ENCODE measurements around the gene KDM2B. TPM values are rescaled to one million over a fixed set of nuclear protein-coding genes. Genes with fewer than 3 reads are reported as not detected.
A peak's percentile ranks its signal among the peaks of the same experiment; 100 is the strongest.
"Not testable (repeated sequence)": the region's sequence is repeated elsewhere in the genome, so short reads cannot be mapped to it uniquely, and the experiment has no call there.

Gene KDM2B
- total RNA-seq, 2 donors from 2014 or later, result 28.9 to 66.8 TPM

GRCh38 chr12:121423253-121423652 is 157.6 kb downstream of the KDM2B start:
- Mint-ChIP-seq H3K36me3 (peaks cover 11 to 32% of the 10 kb centered on the region in 2 donors), H3K27ac (no peak overlapping the region), H3K9me3 (no peaks in the 10 kb centered on the region)
- DNase-seq (ENCODE audit: low spot score in 2 of 2) (no peak), ATAC-seq (no peak)

- Mint-ChIP-seq H3K36me3 (peaks cover 11 to 39% of the 10 kb centered on the region in 2 donors), H3K9me3 (no peaks in the 10 kb centered on the region), H3K27ac (peak overlapping the region in 1 of 2 donors; percentile 75)
- DNase-seq (ENCODE audit: low spot score in 2 of 2) (no peak), ATAC-seq (no peak)
These were observed 160.7 kb downstream of the KDM2B start for GRCh38 chr12:121420109-121420508.

GRCh38 chr12:121417847-121418246 is 163.0 kb downstream of the KDM2B start:
- no peak for DNase-seq (ENCODE audit: low spot score in 2 of 2)
- peak overlapping the region in 1 of 2 donors; percentile 65 for H3K27ac Mint-ChIP-seq
- ATAC-seq, result no peak

DNA sequence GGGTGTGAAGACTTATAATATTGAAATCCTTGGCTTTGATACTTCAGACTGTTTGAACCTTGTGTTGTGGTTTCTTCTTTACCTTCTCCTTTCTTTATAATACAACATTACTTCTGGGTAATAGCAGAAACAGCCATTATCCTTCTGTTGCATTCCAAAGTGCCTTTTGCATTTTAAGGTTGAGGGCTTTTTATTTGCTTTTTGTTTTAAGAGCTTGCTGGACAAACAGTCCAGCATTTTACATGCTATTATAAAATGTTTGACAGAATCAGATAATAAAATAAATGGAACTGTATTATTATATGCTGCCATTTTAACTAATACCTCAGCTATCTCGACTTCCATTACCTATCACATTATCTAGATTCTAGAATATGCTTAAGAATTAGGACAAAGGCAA is 166.9 kb downstream of the KDM2B start:
- DNase-seq (ENCODE audit: low spot score in 2 of 2) (no peak), ATAC-seq (no peak)
- Mint-ChIP-seq H3K36me3 (peaks cover 0 to 15% of the 10 kb centered on the region in 2 donors), H3K9me3 (no peaks in the 10 kb centered on the region), H3K27ac (no peak overlapping the region)

More at GRCh38 chr12:121417847-121418246, 163.0 kb downstream of the KDM2B start:
- peaks cover 7 to 38% of the 10 kb centered on the region in 2 donors for H3K36me3 Mint-ChIP-seq
- H3K9me3 Mint-ChIP-seq, result no peaks in the 10 kb centered on the region

- Mint-ChIP-seq H3K9me3 (no peaks in the 10 kb centered on the region), H3K27ac (no peak overlapping the region), H3K36me3 (peaks cover 6 to 25% of the 10 kb centered on the region in 2 donors)
- ATAC-seq (no peak), DNase-seq (ENCODE audit: low spot score in 2 of 2) (no peak)
These were observed 175.6 kb downstream of the KDM2B start for GRCh38 chr12:121405211-121405610.

DNA sequence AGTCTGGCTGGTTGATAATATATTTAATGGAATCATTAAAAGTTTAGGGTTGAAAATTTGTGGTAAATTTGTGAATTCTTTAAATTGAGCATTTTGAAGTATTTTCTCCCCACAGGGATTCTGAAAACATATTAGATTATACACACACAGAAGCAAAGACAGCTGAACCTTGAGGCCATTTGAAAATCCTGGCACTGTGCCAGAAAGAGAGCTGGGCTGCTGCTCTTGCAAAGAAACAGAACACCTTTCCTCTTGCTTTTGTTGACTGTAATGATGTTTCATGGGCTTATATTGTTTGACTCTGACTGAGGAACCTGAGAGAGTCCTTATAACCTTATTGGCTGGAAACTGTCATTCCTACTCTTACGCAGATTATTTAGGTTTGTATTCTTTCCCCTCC is 176.1 kb downstream of the KDM2B start:
- Mint-ChIP-seq H3K27ac (no peak overlapping the region), H3K36me3 (peaks cover 6 to 25% of the 10 kb centered on the region in 2 donors), H3K9me3 (no peaks in the 10 kb centered on the region)
- ATAC-seq (no peak), DNase-seq (ENCODE audit: low spot score in 2 of 2) (no peak)

DNA sequence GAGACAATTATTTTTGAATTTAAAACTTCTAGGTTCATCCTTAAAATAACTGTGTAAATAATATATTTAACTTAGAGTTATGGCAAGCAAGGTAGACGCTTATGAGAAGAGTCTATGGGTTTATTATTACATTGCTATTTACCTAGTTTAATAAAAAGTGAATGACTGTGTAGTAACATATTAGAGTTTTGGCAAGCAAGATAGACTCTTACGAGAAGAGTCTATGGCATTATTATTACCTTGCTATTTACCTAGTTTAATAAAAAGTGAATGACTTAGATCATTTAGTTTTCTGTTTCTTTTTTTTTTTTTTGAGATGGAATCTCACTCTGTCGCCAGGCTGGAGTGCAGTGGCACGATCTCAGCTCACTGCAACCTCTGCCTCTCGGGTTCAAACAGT is 177.1 kb downstream of the KDM2B start:
- H3K27ac Mint-ChIP-seq, result no peak overlapping the region
- DNase-seq (ENCODE audit: low spot score in 2 of 2), result no peak
- peaks cover 6 to 25% of the 10 kb centered on the region in 2 donors for H3K36me3 Mint-ChIP-seq
- no peaks in the 10 kb centered on the region for H3K9me3 Mint-ChIP-seq
- no peak for ATAC-seq

DNA sequence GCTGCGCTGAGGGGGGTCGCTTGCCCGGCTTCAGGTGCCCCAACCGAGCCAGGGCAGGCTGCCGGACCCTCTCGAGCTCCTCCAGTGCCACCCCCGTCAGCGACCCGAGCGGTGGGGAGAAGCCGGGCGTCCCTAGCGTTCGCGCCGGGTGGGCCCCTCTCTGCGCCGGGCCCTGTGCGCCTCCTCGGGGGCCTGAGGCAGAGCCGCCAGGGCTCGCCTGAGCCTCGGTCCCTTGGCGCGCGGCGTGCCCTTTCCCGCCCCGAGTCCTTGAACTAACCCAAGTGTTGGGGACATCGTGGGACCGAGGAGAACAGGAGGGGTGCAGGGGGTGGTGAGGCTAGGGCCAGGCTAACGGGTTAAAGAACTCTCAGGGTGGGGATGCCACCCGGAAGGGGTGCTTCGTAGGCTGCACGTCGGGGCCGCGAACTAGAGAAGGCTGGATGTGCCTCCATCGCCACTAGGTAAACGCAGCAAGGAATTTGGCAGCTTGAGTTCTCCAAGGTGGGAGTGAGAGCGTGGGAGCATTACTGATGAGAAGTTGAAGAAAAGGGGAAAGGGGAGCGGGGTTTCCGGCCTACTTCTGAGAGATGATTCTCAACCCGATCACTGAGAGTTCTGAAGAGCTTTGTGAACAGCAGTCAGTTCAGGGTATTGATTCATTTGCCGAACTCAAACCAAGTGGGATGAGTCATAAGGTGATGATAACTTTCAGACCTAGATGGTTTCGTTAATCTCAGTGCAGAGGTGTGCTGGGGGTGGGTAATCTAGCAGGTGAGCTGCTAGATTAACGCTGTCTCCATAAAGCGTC is 180.3 kb downstream of the KDM2B start:
- DNase-seq (ENCODE audit: low spot score in 2 of 2), result peak; percentile 68 to 71
- Mint-ChIP-seq H3K27ac (peak overlapping the region; percentile 84 to 94), H3K9me3 (no peaks in the 10 kb centered on the region), H3K36me3 (peaks cover 6 to 9% of the 10 kb centered on the region in 2 donors)
- peak; percentile 69 to 78 for ATAC-seq

DNA sequence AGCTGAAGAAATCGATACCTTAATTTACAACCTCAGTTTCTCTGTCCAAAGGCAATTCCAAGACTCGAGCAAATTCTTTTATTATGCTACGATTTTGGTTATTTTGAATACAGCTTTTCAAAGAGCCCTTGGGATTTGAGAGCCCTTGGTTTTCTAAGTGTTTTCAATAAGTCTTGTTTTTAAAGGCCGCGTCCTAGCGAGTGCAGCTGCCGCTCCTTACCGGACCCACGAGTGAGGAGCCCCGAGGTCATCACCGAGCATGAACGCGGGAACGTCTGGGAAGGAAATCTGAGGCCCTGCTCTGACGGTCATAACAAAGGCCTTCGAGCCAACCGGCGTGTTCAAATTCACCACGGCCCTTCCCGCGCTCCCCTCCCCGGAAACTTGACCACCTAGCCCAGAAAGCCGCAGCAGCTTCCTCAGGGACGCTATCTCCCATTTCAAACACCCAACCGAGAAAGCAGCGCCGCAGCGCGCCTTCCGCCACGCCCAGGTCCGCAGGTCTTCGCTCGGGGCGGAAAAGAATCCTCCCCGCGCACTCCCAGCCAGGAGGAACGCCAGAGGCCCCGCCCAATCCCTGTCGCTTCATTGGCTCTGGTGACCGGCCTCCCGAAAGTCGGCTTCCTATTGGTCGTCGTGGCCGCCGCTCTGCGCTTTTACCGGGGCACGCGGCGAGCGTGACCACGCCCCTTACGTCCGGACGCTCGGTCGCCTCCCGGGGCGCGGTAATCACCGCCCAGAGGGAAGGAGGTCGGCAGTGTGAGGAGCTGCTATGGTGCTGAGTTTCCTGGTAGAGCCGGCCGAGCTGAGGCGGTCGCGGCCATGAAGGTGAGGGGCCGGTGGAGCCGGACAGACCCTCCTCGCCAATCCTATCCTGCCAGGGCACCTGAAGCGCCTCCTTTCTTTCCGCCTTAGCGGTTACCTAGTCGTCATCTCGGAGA is 181.2 kb downstream of the KDM2B start, which contains the start of gene RNF34:
Gene RNF34 (plus strand): TSS at position 728 of the 941 bp plus-strand sequence. CDS start 95 bp downstream, at position 823.
- H3K27ac Mint-ChIP-seq, result peak within 1 kb of the TSS; percentile 84 to 94
- peaks cover 6 to 9% of the 10 kb centered on the region in 2 donors for H3K36me3 Mint-ChIP-seq
- H3K9me3 Mint-ChIP-seq, result no peaks in the 10 kb centered on the region
- ATAC-seq, result peak; percentile 88 to 90
- peak; percentile 97 to 99 for DNase-seq (ENCODE audit: low spot score in 2 of 2)

GRCh38 chr12:121398355-121398754 is 182.5 kb downstream of the KDM2B start:
- ATAC-seq (no peak), DNase-seq (ENCODE audit: low spot score in 2 of 2) (no peak)
- Mint-ChIP-seq H3K9me3 (no peaks in the 10 kb centered on the region), H3K27ac (peak overlapping the region in 1 of 2 donors; percentile 84), H3K36me3 (peaks cover 6 to 9% of the 10 kb centered on the region in 2 donors)

- Mint-ChIP-seq H3K27ac (no peak overlapping the region), H3K9me3 (no peaks in the 10 kb centered on the region), H3K36me3 (peaks cover 6 to 9% of the 10 kb centered on the region in 2 donors)
- no peak for DNase-seq (ENCODE audit: low spot score in 2 of 2)
- no peak for ATAC-seq
These were observed 183.3 kb downstream of the KDM2B start for GRCh38 chr12:121397521-121397920.

DNA sequence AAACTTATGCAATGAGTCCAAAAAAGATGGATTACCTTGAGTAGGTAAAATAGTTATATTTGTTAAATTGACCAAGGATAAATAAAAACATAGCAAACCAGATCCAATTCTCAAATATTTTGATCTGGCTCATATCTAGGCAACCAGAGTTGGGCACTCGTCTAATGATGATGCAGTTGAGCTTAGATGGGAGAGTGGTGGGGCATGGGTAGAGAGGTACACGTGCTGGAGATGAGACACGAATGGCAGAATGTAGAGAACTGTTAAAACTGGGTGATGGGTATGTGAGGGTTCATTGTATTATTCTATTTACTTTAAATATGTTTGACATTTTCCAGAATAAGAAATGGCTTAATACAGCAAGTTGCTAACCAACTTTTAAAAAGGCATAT is 188.5 kb downstream of the KDM2B start:
- Mint-ChIP-seq H3K27ac (no peak overlapping the region), H3K9me3 (no peaks in the 10 kb centered on the region), H3K36me3 (no peaks in the 10 kb centered on the region)
- no peak for DNase-seq (ENCODE audit: low spot score in 2 of 2)
- ATAC-seq, result peak in 1 of 2 donors; percentile 28

DNA sequence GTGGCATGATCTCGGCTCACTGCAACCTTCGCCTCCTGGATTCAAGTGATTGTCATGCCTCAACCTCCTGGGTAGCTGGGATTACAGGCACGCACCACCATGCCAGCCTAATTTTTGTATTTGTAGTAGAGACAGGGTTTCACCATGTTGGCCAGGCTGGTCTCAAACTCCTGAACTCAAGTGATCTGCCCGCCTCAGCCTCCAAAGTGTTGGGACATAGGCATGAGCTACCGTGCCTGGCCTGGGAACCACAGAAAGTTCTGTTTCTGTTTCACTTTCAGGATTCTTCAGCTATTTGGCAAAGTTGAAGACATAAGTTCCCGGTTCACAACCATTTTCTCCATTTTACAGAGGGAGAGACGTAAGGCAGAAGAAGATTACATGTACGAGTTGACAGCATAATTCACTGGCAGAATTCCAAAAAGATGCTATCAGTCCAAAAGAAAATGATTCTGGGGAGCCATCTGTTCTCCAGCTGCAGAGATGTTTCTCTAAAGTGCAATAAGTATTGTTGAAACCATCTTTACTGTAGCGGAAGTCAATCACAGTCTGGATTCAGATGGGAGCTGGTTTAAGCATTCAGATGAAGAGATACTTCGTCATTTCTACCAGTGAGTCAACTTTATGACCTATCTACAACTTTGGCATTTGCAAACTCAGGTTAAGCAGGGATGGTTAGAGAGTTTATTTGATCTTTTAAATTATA is 189.1 kb downstream of the KDM2B start:
- peak in 1 of 2 donors; percentile 14 for DNase-seq (ENCODE audit: low spot score in 2 of 2)
- no peaks in the 10 kb centered on the region for H3K9me3 Mint-ChIP-seq
- no peaks in the 10 kb centered on the region for H3K36me3 Mint-ChIP-seq
- peak overlapping the region; percentile 44 to 63 for H3K27ac Mint-ChIP-seq
- ATAC-seq, result peak; percentile 73 to 77

DNA sequence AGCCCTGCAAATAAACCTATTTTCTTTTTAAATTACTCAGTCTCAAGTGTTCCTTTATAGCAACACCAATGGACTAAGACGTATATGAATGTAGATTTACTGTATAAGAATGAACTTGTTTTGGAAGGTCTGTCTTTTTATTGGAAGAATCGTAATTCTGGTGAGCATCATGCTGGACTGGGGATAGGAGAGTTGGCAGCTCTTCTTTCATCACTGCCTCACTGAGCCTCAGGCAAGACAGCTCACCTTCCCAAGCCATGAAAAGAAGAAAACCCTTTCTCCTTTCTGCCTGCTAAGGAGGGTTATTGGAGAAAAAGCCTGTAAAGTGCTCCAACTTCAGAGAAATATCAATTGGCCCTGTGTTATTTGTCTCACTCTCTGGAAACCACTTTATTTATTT is 190.0 kb downstream of the KDM2B start:
- no peak for ATAC-seq

DNA sequence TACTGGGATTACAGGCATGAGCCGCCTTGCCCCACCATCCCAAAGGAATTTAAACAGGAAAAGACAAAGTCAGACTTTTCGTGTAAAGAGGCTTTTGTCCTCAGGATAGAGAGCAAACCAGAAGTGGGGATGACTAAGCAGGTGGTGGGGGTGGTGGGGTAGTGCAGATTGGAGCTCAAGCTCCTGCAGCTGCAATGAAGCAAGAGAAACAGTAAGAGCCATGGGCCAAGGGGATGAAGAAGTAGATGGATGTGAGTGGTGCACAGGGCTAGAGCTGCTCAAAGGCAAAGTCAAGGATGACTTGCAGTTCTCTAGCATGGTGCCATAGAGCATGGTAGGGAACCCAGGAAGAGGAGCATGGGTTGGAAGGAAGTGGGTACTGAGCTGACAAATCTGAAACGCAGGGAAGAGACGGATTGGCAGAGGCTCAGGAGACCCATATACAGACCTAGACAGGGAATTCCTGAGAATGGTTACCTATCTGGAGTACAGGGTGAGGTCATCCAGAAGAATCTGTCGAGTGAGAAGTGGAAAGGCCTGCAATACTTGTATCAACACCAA is 192.3 kb downstream of the KDM2B start:
- Mint-ChIP-seq H3K9me3 (no peaks in the 10 kb centered on the region), H3K36me3 (no peaks in the 10 kb centered on the region), H3K27ac (peak overlapping the region in 1 of 2 donors; percentile 51)
- no peak for ATAC-seq
- DNase-seq (ENCODE audit: low spot score in 2 of 2), result no peak

More for the DNA sequence above, 190.0 kb downstream of the KDM2B start:
- no peak for DNase-seq (ENCODE audit: low spot score in 2 of 2)
- Mint-ChIP-seq H3K27ac (no peak overlapping the region), H3K9me3 (no peaks in the 10 kb centered on the region), H3K36me3 (no peaks in the 10 kb centered on the region)

- not testable (repeated sequence) for H3K36me3 Mint-ChIP-seq; H3K9me3 Mint-ChIP-seq; ATAC-seq; H3K27ac Mint-ChIP-seq; DNase-seq (ENCODE audit: low spot score in 2 of 2)
These were observed 195.9 kb downstream of the KDM2B start for GRCh38 chr12:121384891-121385290.
